WTC11 (cell line): Measurements from ENCODE around the gene PEBP1. TPM values are rescaled to one million over a fixed set of nuclear protein-coding genes. Genes with fewer than 3 reads are reported as not detected.
A peak's percentile ranks its signal among the peaks of the same experiment; 100 is the strongest.

Source experiments
- ATAC-seq: fragments of 200-7000 bp; cut with Tn5 transposase; 2 replicates; pipeline ENCODE4 v1.10.0; 2021; ENCODE audit warnings: mild to moderate bottlenecking, moderate library complexity
- CTCF ChIA-PET: fragments of 300-600 bp; sonication (Branson Sonifier 250); formaldehyde crosslinking; loops from one replicate; lab custom pipeline; 2021; ENCODE audit warnings: antibody characterized with exemption; lab: Charles Lee
- POLR2A ChIA-PET: fragments of 350-600 bp; sonication (Branson Sonifier 250); formaldehyde crosslinking; loops from one replicate; lab custom pipeline; 2021; ENCODE audit warnings: antibody characterized with exemption; lab: Charles Lee
- DNase-seq: peaks from one replicate; pipeline ENCODE4 v3.0.0; 2021; ENCODE audit warnings: low spot score
- H3K27ac Mint-ChIP-seq: 2 replicates; pipeline ENCODE4 v1.8.0; 2021; ENCODE audit warnings: mixed read lengths
- H3K27me3 Mint-ChIP-seq: 2 replicates; pipeline ENCODE4 v1.8.0; 2021; ENCODE audit warnings: low read depth, mild to moderate bottlenecking, moderate library complexity, mixed read lengths
- H3K36me3 Mint-ChIP-seq: 2 replicates; pipeline ENCODE4 v1.8.0; 2021; ENCODE audit warnings: mixed read lengths
- H3K4me1 Mint-ChIP-seq: 2 replicates; pipeline ENCODE4 v1.8.0; 2022; ENCODE audit warnings: mixed read lengths
- H3K4me3 Mint-ChIP-seq: 2 replicates; pipeline ENCODE4 v1.8.0; 2021; ENCODE audit warnings: mild to moderate bottlenecking, moderate library complexity, mixed read lengths
- H3K9me3 Mint-ChIP-seq: 2 replicates; pipeline ENCODE4 v1.8.0; 2021; ENCODE audit warnings: mixed read lengths
- ETV6 ChIP-seq: sonication (generic); formaldehyde crosslinking; IDR thresholded peaks from 2 replicates; pipeline ENCODE4 v1.8.1; 2022; ENCODE audit warnings: mild to moderate bottlenecking, missing genetic modification reagents
- GABPB1 ChIP-seq: sonication (generic); formaldehyde crosslinking; IDR thresholded peaks from 2 replicates; pipeline ENCODE4 v1.8.1; 2023; ENCODE audit warnings: mild to moderate bottlenecking, missing genetic modification reagents
- GRHL2 ChIP-seq: fragments of 250-450 bp; sonication (Bioruptor Pico); IDR thresholded peaks from 2 replicates; pipeline ENCODE4 v1.8.0; 2022; ENCODE audit warnings: mild to moderate bottlenecking, moderate library complexity; ENCODE audit not compliant: insufficient replicate concordance, severe bottlenecking
- PRRX2 ChIP-seq: fragments of 250-450 bp; sonication (Bioruptor Pico); IDR thresholded peaks from 2 replicates; pipeline ENCODE4 v1.8.0; 2021; ENCODE audit warnings: mild to moderate bottlenecking
- RELA ChIP-seq: sonication (generic); formaldehyde crosslinking; IDR thresholded peaks from 2 replicates; pipeline ENCODE4 v1.8.1; 2022; ENCODE audit warnings: missing genetic modification reagents, mild to moderate bottlenecking, borderline replicate concordance
- RORB ChIP-seq: fragments of 250-450 bp; sonication (Bioruptor Pico); IDR thresholded peaks from 2 replicates; pipeline ENCODE4 v1.9.0; 2021; ENCODE audit warnings: mild to moderate bottlenecking
- ZBTB21 ChIP-seq: sonication (generic); formaldehyde crosslinking; IDR thresholded peaks from 2 replicates; pipeline ENCODE4 v1.8.1; 2023; ENCODE audit warnings: mild to moderate bottlenecking, missing genetic modification reagents, borderline replicate concordance
- total RNA-seq: library from RNA; stranded (reverse); gene quantifications from 3 replicates; pipeline ENCODE4 v1.2.3, GENCODE V29; 2021
- TF ChIP-seq, protein P1 (sequence below): sonication (generic); formaldehyde crosslinking; IDR thresholded peaks from 2 replicates; pipeline ENCODE4 v1.8.0; 2022; ENCODE audit warnings: missing genetic modification reagents
- TF ChIP-seq, protein P2 (sequence below): fragments of 250-450 bp; sonication (Bioruptor Pico); IDR thresholded peaks from 2 replicates; pipeline ENCODE4 v1.8.0; 2021; ENCODE audit warnings: mild to moderate bottlenecking
- TF ChIP-seq, protein P3 (sequence below): fragments of 250-450 bp; sonication (Bioruptor Pico); conservative IDR thresholded peaks from 2 replicates; pipeline ENCODE4 v1.9.0; 2021; ENCODE audit warnings: mild to moderate bottlenecking
- TF ChIP-seq, protein P4 (sequence below): fragments of 250-450 bp; sonication (Bioruptor Pico); IDR thresholded peaks from 2 replicates; pipeline ENCODE4 v1.9.0; 2021; ENCODE audit warnings: mild to moderate bottlenecking

The PEBP1 gene
- total RNA-seq, 1 experiment from 2014 or later = 363 TPM

DNA sequence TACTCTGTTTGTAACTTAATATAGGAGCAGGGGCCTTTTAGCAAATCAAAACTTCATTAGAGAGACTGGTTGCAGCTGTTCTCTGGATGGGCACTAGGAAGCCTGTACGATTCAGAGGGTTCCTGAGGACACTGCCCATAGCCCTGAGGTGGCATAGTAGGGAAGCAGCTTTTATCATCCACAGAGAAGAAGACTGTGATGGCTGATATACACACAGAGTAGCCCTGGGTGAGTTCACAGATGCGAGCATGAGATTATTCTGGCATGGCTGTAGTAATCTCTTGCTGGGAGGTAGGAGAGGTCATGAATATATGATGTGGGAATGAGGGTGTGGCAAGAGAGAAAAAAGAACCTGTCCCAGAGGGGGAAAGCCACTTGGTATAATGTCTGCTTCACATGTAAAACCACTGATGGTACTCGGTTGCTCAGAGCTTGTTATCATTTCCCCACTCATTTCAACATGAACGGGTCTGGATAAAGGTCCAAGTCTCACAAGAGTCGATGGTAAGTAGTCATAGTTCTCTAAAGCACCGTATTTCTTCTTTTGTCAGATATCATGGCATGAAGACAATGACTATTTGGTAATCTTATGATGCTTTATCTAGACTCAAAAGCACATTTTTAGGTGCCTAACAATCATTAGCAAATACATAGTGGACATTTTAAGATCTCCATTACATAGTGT, 52.0 kb downstream of the PEBP1 start (continued):
- TF ChIP-seq, protein P1, sequence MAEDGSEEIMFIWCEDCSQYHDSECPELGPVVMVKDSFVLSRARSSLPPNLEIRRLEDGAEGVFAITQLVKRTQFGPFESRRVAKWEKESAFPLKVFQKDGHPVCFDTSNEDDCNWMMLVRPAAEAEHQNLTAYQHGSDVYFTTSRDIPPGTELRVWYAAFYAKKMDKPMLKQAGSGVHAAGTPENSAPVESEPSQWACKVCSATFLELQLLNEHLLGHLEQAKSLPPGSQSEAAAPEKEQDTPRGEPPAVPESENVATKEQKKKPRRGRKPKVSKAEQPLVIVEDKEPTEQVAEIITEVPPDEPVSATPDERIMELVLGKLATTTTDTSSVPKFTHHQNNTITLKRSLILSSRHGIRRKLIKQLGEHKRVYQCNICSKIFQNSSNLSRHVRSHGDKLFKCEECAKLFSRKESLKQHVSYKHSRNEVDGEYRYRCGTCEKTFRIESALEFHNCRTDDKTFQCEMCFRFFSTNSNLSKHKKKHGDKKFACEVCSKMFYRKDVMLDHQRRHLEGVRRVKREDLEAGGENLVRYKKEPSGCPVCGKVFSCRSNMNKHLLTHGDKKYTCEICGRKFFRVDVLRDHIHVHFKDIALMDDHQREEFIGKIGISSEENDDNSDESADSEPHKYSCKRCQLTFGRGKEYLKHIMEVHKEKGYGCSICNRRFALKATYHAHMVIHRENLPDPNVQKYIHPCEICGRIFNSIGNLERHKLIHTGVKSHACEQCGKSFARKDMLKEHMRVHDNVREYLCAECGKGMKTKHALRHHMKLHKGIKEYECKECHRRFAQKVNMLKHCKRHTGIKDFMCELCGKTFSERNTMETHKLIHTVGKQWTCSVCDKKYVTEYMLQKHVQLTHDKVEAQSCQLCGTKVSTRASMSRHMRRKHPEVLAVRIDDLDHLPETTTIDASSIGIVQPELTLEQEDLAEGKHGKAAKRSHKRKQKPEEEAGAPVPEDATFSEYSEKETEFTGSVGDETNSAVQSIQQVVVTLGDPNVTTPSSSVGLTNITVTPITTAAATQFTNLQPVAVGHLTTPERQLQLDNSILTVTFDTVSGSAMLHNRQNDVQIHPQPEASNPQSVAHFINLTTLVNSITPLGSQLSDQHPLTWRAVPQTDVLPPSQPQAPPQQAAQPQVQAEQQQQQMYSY (CRISPR knock-in tag) = no peak
- TF ChIP-seq RORB (CRISPR knock-in tag) = no peak
- no peak for TF ChIP-seq PRRX2 (CRISPR knock-in tag)
- no peak for TF ChIP-seq RELA (CRISPR knock-in tag)

DNA sequence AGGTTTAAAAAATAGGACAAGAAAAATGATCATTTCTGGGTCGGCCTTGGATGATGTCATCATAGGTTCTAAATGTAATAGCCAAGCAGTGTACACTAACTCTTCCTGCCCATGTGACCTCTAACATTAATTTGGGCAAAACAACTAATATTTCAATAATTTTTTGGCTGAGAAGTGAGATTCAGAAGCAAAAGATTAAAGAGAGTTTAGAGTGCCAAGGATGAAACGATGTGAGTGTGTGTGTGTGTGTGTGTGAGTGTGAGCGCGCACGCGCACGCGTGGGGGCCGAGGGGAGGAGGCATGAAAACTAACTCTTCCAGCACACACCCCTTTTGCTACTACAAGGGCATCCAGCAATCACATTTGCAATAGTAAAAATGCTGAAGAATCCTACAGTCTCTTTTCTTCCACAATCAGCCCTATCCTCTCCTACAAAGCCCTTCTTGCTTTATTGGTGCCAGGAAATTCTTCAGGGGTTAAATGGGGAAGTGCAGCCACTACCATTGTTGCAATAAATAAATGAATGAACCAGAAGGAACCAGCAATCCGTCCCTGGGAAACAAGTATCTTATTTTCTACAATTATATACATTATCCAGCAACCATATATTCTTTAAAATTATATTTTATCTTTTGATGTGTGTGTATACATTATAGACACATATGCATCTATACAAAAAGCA, 52.9 kb downstream of the PEBP1 start:
- ATAC-seq (no peak), DNase-seq (no peak)
- H3K27me3 Mint-ChIP-seq = no peaks in the 10 kb centered on the region
- no peaks in the 10 kb centered on the region for H3K36me3 Mint-ChIP-seq
- H3K9me3 Mint-ChIP-seq = no peaks in the 10 kb centered on the region
- POLR2A ChIA-PET = no interaction called here
- no peak overlapping the region for H3K4me3 Mint-ChIP-seq
- 0 out of 2 replicates have a peak overlapping the region, but pooled peaks have one; percentile 15 for H3K27ac Mint-ChIP-seq
- no peak for TF ChIP-seq ETV6 (CRISPR knock-in tag)
- TF ChIP-seq, protein P2, sequence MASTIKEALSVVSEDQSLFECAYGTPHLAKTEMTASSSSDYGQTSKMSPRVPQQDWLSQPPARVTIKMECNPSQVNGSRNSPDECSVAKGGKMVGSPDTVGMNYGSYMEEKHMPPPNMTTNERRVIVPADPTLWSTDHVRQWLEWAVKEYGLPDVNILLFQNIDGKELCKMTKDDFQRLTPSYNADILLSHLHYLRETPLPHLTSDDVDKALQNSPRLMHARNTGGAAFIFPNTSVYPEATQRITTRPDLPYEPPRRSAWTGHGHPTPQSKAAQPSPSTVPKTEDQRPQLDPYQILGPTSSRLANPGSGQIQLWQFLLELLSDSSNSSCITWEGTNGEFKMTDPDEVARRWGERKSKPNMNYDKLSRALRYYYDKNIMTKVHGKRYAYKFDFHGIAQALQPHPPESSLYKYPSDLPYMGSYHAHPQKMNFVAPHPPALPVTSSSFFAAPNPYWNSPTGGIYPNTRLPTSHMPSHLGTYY (CRISPR knock-in tag) = no peak
- TF ChIP-seq GABPB1 (CRISPR knock-in tag) = no peak
- TF ChIP-seq, protein P3, sequence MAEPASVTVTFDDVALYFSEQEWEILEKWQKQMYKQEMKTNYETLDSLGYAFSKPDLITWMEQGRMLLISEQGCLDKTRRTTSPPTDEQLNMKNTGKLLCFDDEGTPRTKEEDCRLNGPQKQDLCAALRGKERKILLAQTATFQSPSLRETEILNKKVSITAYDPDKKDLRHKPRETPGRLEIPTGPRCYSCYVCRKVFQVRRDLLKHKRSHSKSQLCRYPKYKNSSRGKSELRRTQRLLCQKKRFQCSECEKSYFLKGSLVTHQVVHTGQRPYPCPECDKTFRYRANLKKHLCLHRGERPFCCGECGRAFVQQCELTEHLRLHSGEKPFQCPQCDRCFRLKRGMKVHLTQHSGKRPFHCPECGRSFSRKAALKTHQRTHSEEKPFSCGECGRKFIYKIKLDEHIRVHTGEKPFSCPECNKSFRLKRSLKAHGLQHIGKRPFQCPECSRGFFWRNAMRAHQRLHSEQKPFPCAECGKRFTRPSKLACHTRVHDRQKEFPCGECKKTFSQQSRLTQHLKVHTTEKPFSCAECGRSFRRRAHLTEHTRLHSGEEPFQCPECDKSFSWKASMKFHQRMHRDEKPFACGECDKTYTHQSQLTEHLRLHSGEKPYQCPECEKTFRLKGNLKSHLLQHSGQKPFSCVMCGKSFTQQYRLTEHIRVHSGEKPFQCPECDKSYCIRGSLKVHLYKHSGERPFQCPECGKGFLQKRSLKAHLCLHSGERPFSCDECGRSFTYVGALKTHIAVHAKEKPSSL (CRISPR knock-in tag) = no peak
- TF ChIP-seq, protein P4, sequence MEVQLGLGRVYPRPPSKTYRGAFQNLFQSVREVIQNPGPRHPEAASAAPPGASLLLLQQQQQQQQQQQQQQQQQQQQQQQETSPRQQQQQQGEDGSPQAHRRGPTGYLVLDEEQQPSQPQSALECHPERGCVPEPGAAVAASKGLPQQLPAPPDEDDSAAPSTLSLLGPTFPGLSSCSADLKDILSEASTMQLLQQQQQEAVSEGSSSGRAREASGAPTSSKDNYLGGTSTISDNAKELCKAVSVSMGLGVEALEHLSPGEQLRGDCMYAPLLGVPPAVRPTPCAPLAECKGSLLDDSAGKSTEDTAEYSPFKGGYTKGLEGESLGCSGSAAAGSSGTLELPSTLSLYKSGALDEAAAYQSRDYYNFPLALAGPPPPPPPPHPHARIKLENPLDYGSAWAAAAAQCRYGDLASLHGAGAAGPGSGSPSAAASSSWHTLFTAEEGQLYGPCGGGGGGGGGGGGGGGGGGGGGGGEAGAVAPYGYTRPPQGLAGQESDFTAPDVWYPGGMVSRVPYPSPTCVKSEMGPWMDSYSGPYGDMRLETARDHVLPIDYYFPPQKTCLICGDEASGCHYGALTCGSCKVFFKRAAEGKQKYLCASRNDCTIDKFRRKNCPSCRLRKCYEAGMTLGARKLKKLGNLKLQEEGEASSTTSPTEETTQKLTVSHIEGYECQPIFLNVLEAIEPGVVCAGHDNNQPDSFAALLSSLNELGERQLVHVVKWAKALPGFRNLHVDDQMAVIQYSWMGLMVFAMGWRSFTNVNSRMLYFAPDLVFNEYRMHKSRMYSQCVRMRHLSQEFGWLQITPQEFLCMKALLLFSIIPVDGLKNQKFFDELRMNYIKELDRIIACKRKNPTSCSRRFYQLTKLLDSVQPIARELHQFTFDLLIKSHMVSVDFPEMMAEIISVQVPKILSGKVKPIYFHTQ = no peak
- peaks cover 21% of the 10 kb centered on the region for H3K4me1 Mint-ChIP-seq
- CTCF ChIA-PET = no interaction called here

DNA sequence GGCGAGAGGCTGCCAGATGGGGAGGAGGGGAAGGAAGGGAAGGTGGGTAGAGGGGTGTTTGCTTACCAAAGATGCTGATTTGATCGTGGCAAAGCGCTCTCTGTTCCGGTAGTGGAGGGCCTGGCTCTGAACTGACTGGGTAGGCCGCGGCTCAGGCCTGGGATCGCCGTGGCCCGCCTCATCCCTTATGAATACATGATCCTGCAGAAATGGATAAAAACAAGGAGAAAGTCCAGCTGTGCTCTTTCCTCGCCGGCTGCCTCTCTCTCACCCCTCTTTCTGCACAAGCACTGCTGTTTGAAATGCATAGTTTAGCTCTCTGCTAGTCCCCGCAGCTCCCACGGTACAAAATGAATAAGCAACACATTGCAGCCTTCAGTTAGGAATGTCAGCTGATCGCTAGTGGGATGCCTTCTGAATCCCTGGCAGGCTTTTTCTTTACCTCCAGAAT, 53.8 kb downstream of the PEBP1 start:
- no peaks in the 10 kb centered on the region for H3K36me3 Mint-ChIP-seq
- CTCF ChIA-PET = interaction anchor here (0.6 to 1.6 kb wide), 4 partner anchors 9 to 186 kb away, joined by 3 to 6 read pairs (median 4); partner anchors contain the start of genes PEBP1 and SUDS3

More for the DNA sequence above, 53.8 kb downstream of the PEBP1 start:
- peak; percentile 93 for ATAC-seq
- Mint-ChIP-seq H3K9me3 (no peaks in the 10 kb centered on the region), H3K27me3 (no peaks in the 10 kb centered on the region), H3K4me1 (peaks cover 26% of the 10 kb centered on the region), H3K27ac (peak overlapping the region; percentile 91), H3K4me3 (peak overlapping the region; percentile 61)
- TF ChIP-seq GRHL2 (CRISPR knock-in tag) (no peak), ZBTB21 (CRISPR knock-in tag) (0 out of 2 replicates have a peak, but pooled peaks have one; percentile 21)
- DNase-seq = peak; percentile 48
- POLR2A ChIA-PET = interaction anchor here (0.7 kb wide), 1 partner anchor 178 kb away, joined by 3 read pairs; no protein-coding TSS in a partner anchor
